HFFc6 (cell line): Measurements from ENCODE around the gene FUCA1. TPM values are rescaled to one million over a fixed set of nuclear protein-coding genes. Genes with fewer than 3 reads are reported as not detected.

Source experiments
- DNase-seq: peaks from one replicate; pipeline ENCODE4 v3.0.0-alpha.2; 2018
- H3K27ac Mint-ChIP-seq: 2 replicates; pipeline ENCODE4 v1.8.0; 2020; ENCODE audit warnings: mild to moderate bottlenecking, mixed read lengths
- H3K27me3 Mint-ChIP-seq: 2 replicates; pipeline ENCODE4 v1.8.0; 2021; ENCODE audit warnings: mild to moderate bottlenecking, moderate library complexity, mixed read lengths; ENCODE audit not compliant: insufficient read depth
- H3K36me3 Mint-ChIP-seq: 2 replicates; pipeline ENCODE4 v1.8.0; 2021; ENCODE audit warnings: low read depth, mixed read lengths
- H3K4me1 Mint-ChIP-seq: 2 replicates; pipeline ENCODE4 v1.8.0; 2020; ENCODE audit warnings: low read depth, mixed read lengths
- H3K4me3 Mint-ChIP-seq: 2 replicates; pipeline ENCODE4 v1.8.0; 2020; ENCODE audit warnings: mild to moderate bottlenecking, moderate library complexity, mixed read lengths
- H3K9me3 Mint-ChIP-seq: 2 replicates; pipeline ENCODE4 v1.8.0; 2020; ENCODE audit warnings: mild to moderate bottlenecking, mixed read lengths
- total RNA-seq, 6 experiments: library from RNA; stranded (reverse); fragmentation: NEBNext Ultra II Directional; extraction: Animal tissue kit (Norgen Biotek cat#: 25700); gene quantifications; 2 replicates in 1 of 6; 3 replicates in 5 of 6; pipeline ENCODE4 v1.2.3, GENCODE V29; 2021
- TF ChIP-seq, protein P1 (sequence below): fragments of 200-600 bp; sonication (generic); IDR thresholded peaks from 2 replicates; pipeline ENCODE4 v1.5.0; 2021; ENCODE audit warnings: antibody characterized with exemption, mild to moderate bottlenecking

The FUCA1 gene
- total RNA-seq, 6 experiments from 2014 or later: 4.1 to 6.7 (median 5.8) TPM

DNA sequence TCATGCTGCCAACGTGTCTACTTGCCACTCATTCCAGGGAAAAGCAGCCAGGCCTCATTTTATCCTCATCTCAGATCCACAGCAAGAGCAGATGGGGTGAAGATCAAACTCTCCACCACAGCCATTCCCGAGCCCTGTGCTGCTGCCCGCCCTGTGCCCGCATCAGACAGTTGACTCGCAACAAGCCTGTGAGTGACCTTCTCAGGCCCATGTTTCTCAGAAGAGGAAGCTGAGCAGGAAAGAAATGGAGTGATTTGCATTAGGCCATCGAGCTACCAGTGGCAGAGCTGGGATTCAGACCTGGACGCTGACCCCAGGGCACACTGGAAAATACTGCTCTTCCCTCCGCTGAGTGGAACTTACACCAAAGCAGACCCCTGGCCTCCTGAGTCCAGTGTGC, 43.8 kb upstream of the FUCA1 start:
- no peaks in the 10 kb centered on the region for H3K9me3 Mint-ChIP-seq
- TF ChIP-seq, protein P1, sequence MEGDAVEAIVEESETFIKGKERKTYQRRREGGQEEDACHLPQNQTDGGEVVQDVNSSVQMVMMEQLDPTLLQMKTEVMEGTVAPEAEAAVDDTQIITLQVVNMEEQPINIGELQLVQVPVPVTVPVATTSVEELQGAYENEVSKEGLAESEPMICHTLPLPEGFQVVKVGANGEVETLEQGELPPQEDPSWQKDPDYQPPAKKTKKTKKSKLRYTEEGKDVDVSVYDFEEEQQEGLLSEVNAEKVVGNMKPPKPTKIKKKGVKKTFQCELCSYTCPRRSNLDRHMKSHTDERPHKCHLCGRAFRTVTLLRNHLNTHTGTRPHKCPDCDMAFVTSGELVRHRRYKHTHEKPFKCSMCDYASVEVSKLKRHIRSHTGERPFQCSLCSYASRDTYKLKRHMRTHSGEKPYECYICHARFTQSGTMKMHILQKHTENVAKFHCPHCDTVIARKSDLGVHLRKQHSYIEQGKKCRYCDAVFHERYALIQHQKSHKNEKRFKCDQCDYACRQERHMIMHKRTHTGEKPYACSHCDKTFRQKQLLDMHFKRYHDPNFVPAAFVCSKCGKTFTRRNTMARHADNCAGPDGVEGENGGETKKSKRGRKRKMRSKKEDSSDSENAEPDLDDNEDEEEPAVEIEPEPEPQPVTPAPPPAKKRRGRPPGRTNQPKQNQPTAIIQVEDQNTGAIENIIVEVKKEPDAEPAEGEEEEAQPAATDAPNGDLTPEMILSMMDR: no peak
- H3K27ac Mint-ChIP-seq: no peak overlapping the region
- H3K4me3 Mint-ChIP-seq: no peak overlapping the region
- no peaks in the 10 kb centered on the region for H3K36me3 Mint-ChIP-seq
- no peaks in the 10 kb centered on the region for H3K4me1 Mint-ChIP-seq
- peaks cover 28% of the 10 kb centered on the region for H3K27me3 Mint-ChIP-seq
- no peak for DNase-seq

DNA sequence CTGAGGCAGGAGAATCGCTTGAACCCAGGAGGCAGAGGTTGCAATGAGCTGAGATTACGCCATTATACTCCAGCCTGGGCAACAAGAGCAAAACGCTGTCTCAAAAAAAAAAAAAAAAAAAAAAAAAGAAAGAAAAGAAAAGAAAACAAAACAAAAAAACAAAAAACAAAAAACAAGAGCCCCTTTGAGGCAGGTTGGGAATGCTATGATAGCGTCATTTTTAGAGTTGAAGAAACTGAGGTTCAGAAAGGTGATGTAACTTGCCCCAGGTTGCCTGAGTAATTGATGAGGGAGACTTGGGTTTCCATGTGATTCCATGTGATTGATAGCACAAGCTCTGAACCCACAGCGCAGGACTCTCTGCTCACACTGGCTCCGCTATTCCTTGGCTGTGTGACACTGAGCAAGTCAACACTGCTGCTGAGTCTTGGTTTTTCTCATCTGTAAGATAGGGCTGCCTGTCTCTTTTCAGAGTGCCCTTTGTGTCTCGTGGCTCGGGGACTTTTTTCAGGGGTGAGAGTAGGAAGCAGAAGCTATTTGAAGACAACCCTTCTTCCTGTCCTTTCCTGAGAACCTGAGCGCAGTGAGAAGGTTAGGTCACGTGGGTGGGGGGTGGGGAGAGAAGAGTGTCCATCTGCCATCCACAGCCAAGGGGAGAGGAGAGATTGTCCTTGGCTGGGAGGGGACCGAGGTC, 42.6 kb upstream of the FUCA1 start:
- Mint-ChIP-seq H3K4me3 (no peak overlapping the region), H3K27me3 (peaks cover 31% of the 10 kb centered on the region), H3K36me3 (no peaks in the 10 kb centered on the region), H3K27ac (no peak overlapping the region), H3K9me3 (no peaks in the 10 kb centered on the region), H3K4me1 (no peaks in the 10 kb centered on the region)
- no peak for DNase-seq
- TF ChIP-seq, protein P1: no peak

DNA sequence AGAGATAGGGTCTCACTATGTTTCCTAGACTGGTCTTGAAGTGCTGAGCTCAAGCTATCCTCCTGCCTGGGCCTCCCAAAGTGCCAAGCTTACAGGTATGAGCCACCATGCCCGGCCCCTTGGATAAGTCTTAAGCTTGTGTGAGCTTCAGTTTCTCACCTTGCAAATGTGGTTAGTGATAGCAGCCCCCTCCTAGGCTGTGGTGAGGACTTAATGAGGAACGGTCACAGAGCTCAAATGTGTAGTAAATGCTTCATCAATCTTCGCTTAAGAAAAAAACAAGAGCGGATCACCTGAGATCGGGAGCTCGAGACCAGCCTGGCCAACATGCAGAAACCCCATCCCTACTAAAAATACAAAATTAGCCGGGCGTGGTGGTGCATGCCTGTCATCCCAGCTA, 42.1 kb upstream of the FUCA1 start:
- Mint-ChIP-seq H3K27ac (no peak overlapping the region), H3K9me3 (no peaks in the 10 kb centered on the region), H3K36me3 (no peaks in the 10 kb centered on the region), H3K4me3 (no peak overlapping the region), H3K4me1 (no peaks in the 10 kb centered on the region), H3K27me3 (peaks cover 34% of the 10 kb centered on the region)
- DNase-seq: no peak
- TF ChIP-seq, protein P1: no peak

DNA sequence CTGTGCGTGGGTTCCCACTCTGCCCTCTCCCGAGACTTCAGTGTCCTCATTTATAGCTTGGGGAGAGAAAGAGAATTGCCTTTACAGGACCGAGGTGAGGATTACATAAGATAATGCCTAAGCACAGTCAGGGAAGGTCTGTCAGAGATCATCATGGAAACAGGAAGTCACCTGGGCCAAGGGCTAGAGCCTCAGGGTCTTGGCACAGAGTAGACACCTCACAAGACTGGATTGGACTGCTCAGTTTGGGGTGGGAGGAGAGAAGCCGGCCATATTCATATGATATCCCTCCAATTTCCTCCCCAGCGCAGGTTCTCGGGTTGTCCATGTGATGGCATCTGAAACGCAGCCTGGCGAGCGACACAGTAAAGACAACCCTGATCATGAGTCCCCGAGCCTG, 41.3 kb upstream of the FUCA1 start:
- H3K9me3 Mint-ChIP-seq: no peaks in the 10 kb centered on the region
- H3K36me3 Mint-ChIP-seq: no peaks in the 10 kb centered on the region
- H3K27ac Mint-ChIP-seq: no peak overlapping the region
- H3K4me3 Mint-ChIP-seq: no peak overlapping the region
- no peak for DNase-seq
- TF ChIP-seq, protein P1: no peak
- no peaks in the 10 kb centered on the region for H3K4me1 Mint-ChIP-seq
- peaks cover 37% of the 10 kb centered on the region for H3K27me3 Mint-ChIP-seq

DNA sequence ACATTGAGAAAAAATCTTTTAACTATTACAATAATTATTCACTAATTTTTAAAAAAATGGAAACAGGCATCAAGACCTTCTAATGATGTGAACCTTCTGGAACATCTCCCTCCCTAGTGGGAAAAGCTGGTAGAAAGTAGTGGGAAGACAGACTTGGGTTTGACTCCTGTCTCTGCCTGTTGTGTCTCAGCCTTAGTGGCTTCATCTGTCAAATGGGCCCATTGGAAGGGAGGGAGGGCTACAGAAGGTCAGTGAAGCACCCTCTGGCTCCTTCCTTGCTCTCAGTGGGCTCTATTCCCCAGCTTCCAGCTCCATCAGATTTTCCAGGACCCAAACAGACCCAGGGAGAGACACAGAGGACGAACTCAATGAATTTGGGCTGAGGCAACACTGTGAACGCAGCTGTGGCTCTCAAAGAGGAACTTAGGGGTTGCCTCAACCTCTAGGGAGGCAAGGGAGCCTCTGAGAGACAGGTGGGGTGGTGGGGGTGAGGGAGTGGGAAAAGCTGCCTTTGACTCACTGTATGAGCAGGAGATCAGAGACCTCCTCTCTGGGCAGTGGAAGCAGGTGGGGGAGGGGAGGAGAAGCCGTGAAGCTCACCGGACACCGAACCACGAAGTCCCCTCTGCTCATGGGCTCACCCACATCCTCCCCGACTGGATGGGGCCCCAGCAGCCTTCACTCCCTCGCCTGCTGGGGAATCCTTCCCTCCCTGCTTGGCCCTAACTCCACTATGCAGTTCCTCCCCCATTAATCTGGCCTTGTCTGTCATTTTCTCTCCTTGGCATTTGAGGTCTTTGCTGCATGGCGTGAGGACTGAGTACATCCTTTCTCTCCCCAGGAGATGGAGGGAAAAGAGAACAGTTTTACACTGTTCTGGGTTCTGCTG, 40.6 kb upstream of the FUCA1 start:
- DNase-seq: no peak
- TF ChIP-seq, protein P1: no peak
- no peaks in the 10 kb centered on the region for H3K4me1 Mint-ChIP-seq
- H3K27ac Mint-ChIP-seq: no peak overlapping the region
- peaks cover 44% of the 10 kb centered on the region for H3K27me3 Mint-ChIP-seq
- H3K9me3 Mint-ChIP-seq: no peaks in the 10 kb centered on the region
- no peak overlapping the region for H3K4me3 Mint-ChIP-seq
- H3K36me3 Mint-ChIP-seq: no peaks in the 10 kb centered on the region
